ENCODE results near the gene KIAA1671.

- TF ChIP-seq CTCF (IDR thresholded peaks at IDR 0.05; ENCODE audit: low read length): no peak
- TF ChIP-seq EZH2 (IDR thresholded peaks at IDR 0.05; ENCODE audit: borderline replicate concordance, low read length): no peak
Measured at GRCh38 chr22:25237503-25237902, 285.0 kb downstream of the KIAA1671 start.
